Measurements from ENCODE around the gene TRIP12. TPM values are rescaled to one million over a fixed set of nuclear protein-coding genes. Genes with fewer than 3 reads are reported as not detected.

The TRIP12 gene
- polyA plus RNA-seq, 1 donor from 2014 or later = 57.2 TPM

DNA sequence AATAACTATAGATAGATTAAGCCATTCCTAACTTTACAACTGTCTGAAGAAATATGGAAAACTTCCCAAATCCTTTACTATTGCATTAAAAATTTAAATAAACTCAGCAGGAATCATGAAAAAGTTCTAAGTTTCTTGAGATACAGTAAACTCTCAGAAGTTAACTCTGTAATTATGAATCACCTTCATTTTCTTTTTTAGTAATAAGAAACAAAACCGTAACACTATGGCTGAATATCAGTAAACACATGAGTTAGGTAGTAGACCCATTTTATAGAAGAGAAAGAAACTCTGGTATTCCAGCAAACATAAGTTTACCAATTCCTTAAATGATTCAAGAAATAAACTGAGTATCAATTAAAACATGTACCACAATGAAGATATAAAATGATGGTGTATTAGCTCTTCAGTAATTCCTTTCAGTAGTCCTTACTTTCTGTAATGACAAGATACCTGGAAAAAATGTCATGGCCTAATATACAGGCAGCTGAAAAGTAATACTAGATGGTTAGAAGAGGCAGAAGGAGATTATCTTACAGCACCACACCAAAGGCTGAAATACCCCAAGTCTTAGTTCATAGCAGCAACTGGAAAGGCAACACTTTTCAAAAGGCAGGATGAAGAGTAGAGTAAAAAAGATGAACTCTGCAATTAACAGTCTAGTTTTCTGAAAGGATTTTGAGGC lies 11.5 kb downstream of the TRIP12 start:
- Histone ChIP-seq H3K9me2 (ENCODE audit: insufficient read depth, low read length) (no peaks in the 10 kb centered on the region), H3K79me2 (replicated peaks; ENCODE audit: insufficient read depth, low read length) (peaks cover 75% of the 10 kb centered on the region), H3K9ac (ENCODE audit: low read length) (no peak overlapping the region), H3K4me3 (ENCODE audit: low read length) (no peak overlapping the region), H4K20me1 (ENCODE audit: insufficient read depth) (no peaks in the 10 kb centered on the region), H3K36me3 (ENCODE audit: insufficient read depth, low read length) (no peaks in the 10 kb centered on the region), H3K4me2 (ENCODE audit: low read length) (no peak overlapping the region), H3F3A (ENCODE audit: insufficient read depth, low read length, poor library complexity, severe bottlenecking) (no peaks in the 10 kb centered on the region), H3K9me3 (ENCODE audit: low read length) (no peaks in the 10 kb centered on the region), H3K27ac (ENCODE audit: low read length) (no peak overlapping the region), H2AFZ (ENCODE audit: low read depth, low read length) (no peak overlapping the region), H3K27me3 (ENCODE audit: insufficient read depth, low read depth, low read length) (no peaks in the 10 kb centered on the region)
- TF ChIP-seq, protein P1, sequence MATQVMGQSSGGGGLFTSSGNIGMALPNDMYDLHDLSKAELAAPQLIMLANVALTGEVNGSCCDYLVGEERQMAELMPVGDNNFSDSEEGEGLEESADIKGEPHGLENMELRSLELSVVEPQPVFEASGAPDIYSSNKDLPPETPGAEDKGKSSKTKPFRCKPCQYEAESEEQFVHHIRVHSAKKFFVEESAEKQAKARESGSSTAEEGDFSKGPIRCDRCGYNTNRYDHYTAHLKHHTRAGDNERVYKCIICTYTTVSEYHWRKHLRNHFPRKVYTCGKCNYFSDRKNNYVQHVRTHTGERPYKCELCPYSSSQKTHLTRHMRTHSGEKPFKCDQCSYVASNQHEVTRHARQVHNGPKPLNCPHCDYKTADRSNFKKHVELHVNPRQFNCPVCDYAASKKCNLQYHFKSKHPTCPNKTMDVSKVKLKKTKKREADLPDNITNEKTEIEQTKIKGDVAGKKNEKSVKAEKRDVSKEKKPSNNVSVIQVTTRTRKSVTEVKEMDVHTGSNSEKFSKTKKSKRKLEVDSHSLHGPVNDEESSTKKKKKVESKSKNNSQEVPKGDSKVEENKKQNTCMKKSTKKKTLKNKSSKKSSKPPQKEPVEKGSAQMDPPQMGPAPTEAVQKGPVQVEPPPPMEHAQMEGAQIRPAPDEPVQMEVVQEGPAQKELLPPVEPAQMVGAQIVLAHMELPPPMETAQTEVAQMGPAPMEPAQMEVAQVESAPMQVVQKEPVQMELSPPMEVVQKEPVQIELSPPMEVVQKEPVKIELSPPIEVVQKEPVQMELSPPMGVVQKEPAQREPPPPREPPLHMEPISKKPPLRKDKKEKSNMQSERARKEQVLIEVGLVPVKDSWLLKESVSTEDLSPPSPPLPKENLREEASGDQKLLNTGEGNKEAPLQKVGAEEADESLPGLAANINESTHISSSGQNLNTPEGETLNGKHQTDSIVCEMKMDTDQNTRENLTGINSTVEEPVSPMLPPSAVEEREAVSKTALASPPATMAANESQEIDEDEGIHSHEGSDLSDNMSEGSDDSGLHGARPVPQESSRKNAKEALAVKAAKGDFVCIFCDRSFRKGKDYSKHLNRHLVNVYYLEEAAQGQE (IDR thresholded peaks at IDR 0.05; ENCODE audit: borderline replicate concordance) = no peak
- TF ChIP-seq SMC3 (conservative IDR thresholded peaks at IDR 0.05; ENCODE audit: poor library complexity) = no peak
- TF ChIP-seq EP300 (conservative IDR thresholded peaks at IDR 0.05; ENCODE audit: poor library complexity, severe bottlenecking) = no peak
- TF ChIP-seq MXI1 (conservative IDR thresholded peaks at IDR 0.05; ENCODE audit: poor library complexity, severe bottlenecking) = no peak
- no peak for TF ChIP-seq POLR2AphosphoS5 (IDR thresholded peaks at IDR 0.05)
- no peak for TF ChIP-seq RAD21 (conservative IDR thresholded peaks at IDR 0.05)
- TF ChIP-seq TAF1 (IDR thresholded peaks at IDR 0.05; ENCODE audit: low read depth) = no peak
- TF ChIP-seq, protein P2, sequence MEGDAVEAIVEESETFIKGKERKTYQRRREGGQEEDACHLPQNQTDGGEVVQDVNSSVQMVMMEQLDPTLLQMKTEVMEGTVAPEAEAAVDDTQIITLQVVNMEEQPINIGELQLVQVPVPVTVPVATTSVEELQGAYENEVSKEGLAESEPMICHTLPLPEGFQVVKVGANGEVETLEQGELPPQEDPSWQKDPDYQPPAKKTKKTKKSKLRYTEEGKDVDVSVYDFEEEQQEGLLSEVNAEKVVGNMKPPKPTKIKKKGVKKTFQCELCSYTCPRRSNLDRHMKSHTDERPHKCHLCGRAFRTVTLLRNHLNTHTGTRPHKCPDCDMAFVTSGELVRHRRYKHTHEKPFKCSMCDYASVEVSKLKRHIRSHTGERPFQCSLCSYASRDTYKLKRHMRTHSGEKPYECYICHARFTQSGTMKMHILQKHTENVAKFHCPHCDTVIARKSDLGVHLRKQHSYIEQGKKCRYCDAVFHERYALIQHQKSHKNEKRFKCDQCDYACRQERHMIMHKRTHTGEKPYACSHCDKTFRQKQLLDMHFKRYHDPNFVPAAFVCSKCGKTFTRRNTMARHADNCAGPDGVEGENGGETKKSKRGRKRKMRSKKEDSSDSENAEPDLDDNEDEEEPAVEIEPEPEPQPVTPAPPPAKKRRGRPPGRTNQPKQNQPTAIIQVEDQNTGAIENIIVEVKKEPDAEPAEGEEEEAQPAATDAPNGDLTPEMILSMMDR (IDR thresholded peaks at IDR 0.05; ENCODE audit: poor library complexity, severe bottlenecking) = no peak
- no peak for TF ChIP-seq EZH2 (IDR thresholded peaks at IDR 0.05; ENCODE audit: borderline replicate concordance, insufficient read depth, low read length, poor library complexity, severe bottlenecking)

DNA sequence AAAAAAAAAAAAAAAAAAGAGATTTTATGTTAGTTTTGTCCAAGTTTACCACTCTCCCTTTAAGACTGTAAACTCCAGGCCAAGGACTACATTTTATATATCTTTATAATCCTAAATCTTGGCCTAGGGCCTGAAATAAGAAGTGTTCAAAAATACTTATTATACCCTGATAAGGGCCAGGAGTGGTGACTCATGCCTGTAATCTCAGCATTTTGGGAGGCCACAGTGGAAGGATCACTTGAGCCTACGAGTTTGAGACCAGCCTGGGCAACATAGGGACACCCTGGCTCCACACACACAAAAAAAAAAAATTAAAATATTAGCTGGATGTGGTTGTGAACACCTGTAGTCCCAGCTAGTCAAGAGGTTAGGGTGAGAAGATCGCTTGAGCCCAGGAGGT lies 12.7 kb downstream of the TRIP12 start:
- Histone ChIP-seq H3K4me2 (ENCODE audit: low read length) (no peak overlapping the region), H4K20me1 (ENCODE audit: insufficient read depth) (no peaks in the 10 kb centered on the region), H3K4me3 (ENCODE audit: low read length) (no peak overlapping the region), H3K9me3 (ENCODE audit: low read length) (no peaks in the 10 kb centered on the region), H3K36me3 (ENCODE audit: insufficient read depth, low read length) (no peaks in the 10 kb centered on the region), H3K79me2 (replicated peaks; ENCODE audit: insufficient read depth, low read length) (peaks cover 72% of the 10 kb centered on the region), H3K27ac (ENCODE audit: low read length) (no peak overlapping the region), H3K9me2 (ENCODE audit: insufficient read depth, low read length) (no peaks in the 10 kb centered on the region), H3K9ac (ENCODE audit: low read length) (no peak overlapping the region), H3K27me3 (ENCODE audit: insufficient read depth, low read depth, low read length) (no peaks in the 10 kb centered on the region), H2AFZ (ENCODE audit: low read depth, low read length) (no peak overlapping the region), H3F3A (ENCODE audit: insufficient read depth, low read length, poor library complexity, severe bottlenecking) (no peaks in the 10 kb centered on the region)
- TF ChIP-seq, protein P1 (IDR thresholded peaks at IDR 0.05; ENCODE audit: borderline replicate concordance) = no peak
- no peak for TF ChIP-seq POLR2AphosphoS5 (IDR thresholded peaks at IDR 0.05)
- TF ChIP-seq EP300 (conservative IDR thresholded peaks at IDR 0.05; ENCODE audit: poor library complexity, severe bottlenecking) = no peak
- TF ChIP-seq RAD21 (conservative IDR thresholded peaks at IDR 0.05) = no peak
- no peak for TF ChIP-seq EZH2 (IDR thresholded peaks at IDR 0.05; ENCODE audit: borderline replicate concordance, insufficient read depth, low read length, poor library complexity, severe bottlenecking)
- TF ChIP-seq SMC3 (conservative IDR thresholded peaks at IDR 0.05; ENCODE audit: poor library complexity) = no peak
- TF ChIP-seq MXI1 (conservative IDR thresholded peaks at IDR 0.05; ENCODE audit: poor library complexity, severe bottlenecking) = no peak
- no peak for TF ChIP-seq TAF1 (IDR thresholded peaks at IDR 0.05; ENCODE audit: low read depth)
- TF ChIP-seq, protein P2 (IDR thresholded peaks at IDR 0.05; ENCODE audit: poor library complexity, severe bottlenecking) = no peak

All from neural cell (in vitro differentiated cells).